Panc1 (cell line): ENCODE measurements around the gene PCGF6. TPM values are rescaled to one million over a fixed set of nuclear protein-coding genes. Genes with fewer than 3 reads are reported as not detected.
A peak's percentile ranks its signal among the peaks of the same experiment; 100 is the strongest.

Experiments used
- microRNA-seq: library from miRNA; unstranded; fragments of <30 nt; microRNA quantifications from one replicate; pipeline ENCODE4 v1.1.0, GENCODE V29; 2020; ENCODE audit not compliant: unreplicated experiment
- total RNA-seq: library from RNA; stranded (reverse); gene quantifications from one replicate; pipeline ENCODE4 v1.2.1, GENCODE V29; 2021; ENCODE audit not compliant: unreplicated experiment

PCGF6 gene
- total RNA-seq, 1 experiment from 2014 or later = 18.0 TPM

Small RNA genes lying within 50 kb of the gene (microRNA-seq; reads per million reads assigned to microRNA genes)
- 7,171 reads per million, percentile 94 among the genes with 10 or more reads in this experiment for gene MIR1307

Other genes with a start within 250 kb of the PCGF6 start
- 150 TPM for gene NT5C2, start 157.9 kb downstream of the PCGF6 start, total RNA-seq
- 0.10 TPM for gene RPEL1, start 105.3 kb downstream of the PCGF6 start, total RNA-seq
- gene INA, start 74.0 kb downstream of the PCGF6 start, total RNA-seq = 0.08 TPM
- gene TAF5, start 16.8 kb upstream of the PCGF6 start, total RNA-seq = 6.0 TPM
- 694 TPM for gene ATP5MK, start 45.3 kb upstream of the PCGF6 start, total RNA-seq
- gene PDCD11, start 45.5 kb upstream of the PCGF6 start, total RNA-seq = 92.8 TPM
- gene CALHM2, start 101.2 kb upstream of the PCGF6 start, total RNA-seq = 5.9 TPM
- gene CALHM1, start 107.8 kb upstream of the PCGF6 start, total RNA-seq = not detected
- gene CALHM3, start 128.1 kb upstream of the PCGF6 start, total RNA-seq = not detected
- 0.10 TPM for gene NEURL1, start 142.6 kb upstream of the PCGF6 start, total RNA-seq